NCI-H524 treated with DMSO at 0.1 percent for 48 hours (cell line): ENCODE results near the gene L3HYPDH.

Experiments
- DNase-seq: peaks from one replicate; lab custom pipeline; 2025; lab: John Stamatoyannopoulos, UW

The L3HYPDH gene

DNA sequence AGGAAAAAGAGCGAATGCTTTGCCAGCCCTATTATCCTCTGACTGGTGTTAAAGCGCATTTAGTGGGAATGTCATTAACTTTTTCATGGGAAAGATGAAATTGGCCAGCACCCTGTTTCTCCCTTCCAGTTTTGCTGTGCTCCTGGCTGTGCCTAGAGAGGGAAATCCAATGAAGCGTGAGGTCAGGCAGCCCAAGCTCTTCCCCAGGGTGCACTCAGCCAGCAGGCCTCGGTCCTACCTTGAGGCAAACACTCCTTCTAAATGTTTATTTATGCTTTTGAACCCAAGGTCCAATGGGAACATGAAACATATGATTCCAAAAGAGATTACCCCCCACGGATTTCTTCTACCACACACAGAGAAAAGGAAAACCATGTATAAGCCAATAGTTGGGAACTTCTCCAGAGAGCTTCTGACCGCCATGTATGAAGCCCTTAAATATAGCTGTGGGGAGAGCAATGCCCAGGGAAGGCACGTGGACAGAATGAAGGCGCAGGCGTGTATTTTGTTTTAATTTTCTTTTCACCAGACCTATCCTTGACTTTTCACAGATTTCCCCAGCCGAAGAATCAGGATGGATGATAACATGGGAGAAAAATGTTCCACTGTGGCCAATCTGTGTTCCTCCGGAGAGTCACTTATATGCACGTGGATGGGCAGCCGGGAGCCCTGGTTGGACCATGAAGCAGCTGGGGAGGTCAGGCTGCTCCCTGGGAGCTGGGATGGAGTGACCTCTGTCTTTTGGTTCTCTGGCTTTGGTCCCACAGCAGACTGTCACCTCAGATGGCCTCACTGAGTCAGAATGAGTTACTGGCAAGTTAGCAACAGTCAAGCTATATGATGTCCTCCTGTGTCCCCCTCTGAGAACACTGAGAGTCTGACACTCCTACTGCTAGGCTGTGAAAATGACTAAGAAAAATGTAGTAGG lies 56.3 kb downstream of the L3HYPDH start:
- no peak for DNase-seq

DNA sequence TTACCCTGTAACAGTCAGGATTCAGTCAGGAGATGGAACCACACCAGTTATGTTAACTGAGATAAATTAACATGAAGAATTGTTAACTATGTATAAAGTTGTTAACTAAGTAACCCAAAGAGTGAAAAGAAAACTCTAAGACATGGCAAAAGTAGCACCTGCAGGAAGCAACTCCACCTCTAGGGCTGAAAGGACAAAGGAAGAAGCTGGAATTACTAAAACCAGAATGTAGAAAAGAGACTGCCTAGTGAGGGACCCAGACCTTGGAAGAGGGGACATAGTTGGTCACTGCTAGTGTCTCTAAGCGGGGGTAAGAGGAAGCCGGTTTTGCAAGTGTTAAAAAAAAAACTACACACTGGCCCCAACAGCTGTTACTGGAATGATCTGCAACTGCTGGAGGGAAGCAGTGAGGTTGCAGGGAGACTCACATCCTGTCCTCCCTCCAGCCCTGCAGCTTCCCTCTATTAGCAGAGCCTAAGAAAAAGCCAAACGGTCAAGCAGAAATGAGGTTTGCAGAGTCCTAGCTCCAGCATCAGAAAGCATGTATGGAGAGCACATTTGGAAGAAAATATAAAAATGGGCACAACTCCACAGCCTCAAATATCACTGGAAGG lies 58.8 kb downstream of the L3HYPDH start:
- no peak for DNase-seq

- no peak for DNase-seq
Observed at GRCh38 chr14:59424341-59425071, 59.7 kb downstream of the L3HYPDH start.
